ENCODE measurements around the gene SCO2. TPM values are rescaled to one million over a fixed set of nuclear protein-coding genes. Genes with fewer than 3 reads are reported as not detected.

Gene SCO2
- total and polyA plus RNA-seq, 2 of the 13 experiments (the other 11 are each of a cell fraction or from before 2014, with no cell fraction given) = 0.32 to 3.7 TPM

DNA sequence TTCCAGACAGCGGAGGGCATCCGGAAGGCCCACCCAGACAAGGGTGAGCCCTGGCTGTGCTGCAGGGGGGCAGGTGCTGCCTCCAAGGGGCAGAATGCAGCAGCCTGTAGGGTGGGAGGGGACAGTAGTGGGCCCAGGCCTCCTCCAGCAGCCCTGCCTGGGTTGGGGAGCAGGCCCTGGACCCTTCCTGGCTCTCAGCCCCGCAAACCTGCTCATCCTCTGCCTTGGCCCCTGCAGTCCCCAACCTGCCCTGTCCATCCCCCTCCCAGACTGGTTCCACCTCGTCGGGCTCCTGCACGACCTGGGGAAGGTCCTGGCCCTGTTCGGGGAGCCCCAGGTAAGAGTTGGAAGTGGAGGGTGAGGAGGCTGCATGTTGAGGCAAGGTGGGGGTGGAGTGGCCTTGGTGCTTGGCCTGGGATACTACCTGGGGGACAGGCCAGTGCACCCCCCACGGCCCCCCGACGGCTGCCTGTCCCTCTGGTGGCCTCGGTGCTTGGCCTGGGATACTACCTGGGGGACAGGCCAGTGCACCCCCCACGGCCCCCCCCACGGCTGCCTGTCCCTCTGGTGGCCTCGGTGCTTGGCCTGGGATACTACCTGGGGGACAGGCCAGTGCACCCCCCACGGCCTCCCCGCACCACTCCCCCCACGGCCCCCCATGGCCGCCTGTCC, 37.3 kb downstream of the SCO2 start:
- 72% methylated on average over 8 of the region's 18 CpGs for WGBS (ENCODE audit: low lambda C conversion rate)
- intact Hi-C loops (cut with micrococcal nuclease; ENCODE audit: unreplicated experiment) = no loop called here
- no peak for TF ChIP-seq ZNF33A (CRISPR knock-in tag; IDR thresholded peaks at IDR 0.05; ENCODE audit: borderline replicate concordance)
- TF ChIP-seq HCFC1 (IDR thresholded peaks at IDR 0.05; ENCODE audit: low read depth, low read length) = no peak
- TF ChIP-seq, protein P1, sequence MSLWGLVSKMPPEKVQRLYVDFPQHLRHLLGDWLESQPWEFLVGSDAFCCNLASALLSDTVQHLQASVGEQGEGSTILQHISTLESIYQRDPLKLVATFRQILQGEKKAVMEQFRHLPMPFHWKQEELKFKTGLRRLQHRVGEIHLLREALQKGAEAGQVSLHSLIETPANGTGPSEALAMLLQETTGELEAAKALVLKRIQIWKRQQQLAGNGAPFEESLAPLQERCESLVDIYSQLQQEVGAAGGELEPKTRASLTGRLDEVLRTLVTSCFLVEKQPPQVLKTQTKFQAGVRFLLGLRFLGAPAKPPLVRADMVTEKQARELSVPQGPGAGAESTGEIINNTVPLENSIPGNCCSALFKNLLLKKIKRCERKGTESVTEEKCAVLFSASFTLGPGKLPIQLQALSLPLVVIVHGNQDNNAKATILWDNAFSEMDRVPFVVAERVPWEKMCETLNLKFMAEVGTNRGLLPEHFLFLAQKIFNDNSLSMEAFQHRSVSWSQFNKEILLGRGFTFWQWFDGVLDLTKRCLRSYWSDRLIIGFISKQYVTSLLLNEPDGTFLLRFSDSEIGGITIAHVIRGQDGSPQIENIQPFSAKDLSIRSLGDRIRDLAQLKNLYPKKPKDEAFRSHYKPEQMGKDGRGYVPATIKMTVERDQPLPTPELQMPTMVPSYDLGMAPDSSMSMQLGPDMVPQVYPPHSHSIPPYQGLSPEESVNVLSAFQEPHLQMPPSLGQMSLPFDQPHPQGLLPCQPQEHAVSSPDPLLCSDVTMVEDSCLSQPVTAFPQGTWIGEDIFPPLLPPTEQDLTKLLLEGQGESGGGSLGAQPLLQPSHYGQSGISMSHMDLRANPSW (CRISPR knock-in tag; IDR thresholded peaks at IDR 0.05; ENCODE audit: borderline replicate concordance) = no peak
- no peak for TF ChIP-seq FUBP1 (CRISPR knock-in tag; IDR thresholded peaks at IDR 0.05; ENCODE audit: borderline replicate concordance)
- TF ChIP-seq TCF12 (IDR thresholded peaks at IDR 0.05) = no peak
- no peak for TF ChIP-seq TCF12 (CRISPR knock-in tag; IDR thresholded peaks at IDR 0.05)
- no peak for TF ChIP-seq ZNF761 (CRISPR knock-in tag; conservative IDR thresholded peaks at IDR 0.05)
- no peak for TF ChIP-seq NFKBIZ (CRISPR knock-in tag; IDR thresholded peaks at IDR 0.05)
- no peak for TF ChIP-seq IKZF1 (IDR thresholded peaks at IDR 0.05)
- no peak for TF ChIP-seq TOE1 (CRISPR knock-in tag; IDR thresholded peaks at IDR 0.05)
- TF ChIP-seq, protein P2, sequence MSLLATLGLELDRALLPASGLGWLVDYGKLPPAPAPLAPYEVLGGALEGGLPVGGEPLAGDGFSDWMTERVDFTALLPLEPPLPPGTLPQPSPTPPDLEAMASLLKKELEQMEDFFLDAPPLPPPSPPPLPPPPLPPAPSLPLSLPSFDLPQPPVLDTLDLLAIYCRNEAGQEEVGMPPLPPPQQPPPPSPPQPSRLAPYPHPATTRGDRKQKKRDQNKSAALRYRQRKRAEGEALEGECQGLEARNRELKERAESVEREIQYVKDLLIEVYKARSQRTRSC (CRISPR knock-in tag; IDR thresholded peaks at IDR 0.05; ENCODE audit: low read depth) = no peak
- TF ChIP-seq MED13 (CRISPR knock-in tag; IDR thresholded peaks at IDR 0.05) = no peak
- TF ChIP-seq BRF2 (CRISPR knock-in tag; IDR thresholded peaks at IDR 0.05) = no peak
- no peak for TF ChIP-seq ZFP82 (CRISPR knock-in tag; IDR thresholded peaks at IDR 0.05; ENCODE audit: borderline replicate concordance)
- no peak for TF ChIP-seq SRSF1 (optimal IDR thresholded peaks at IDR 0.05; ENCODE audit: low read depth, low read length)

More for the DNA sequence above, 37.3 kb downstream of the SCO2 start:
- CTCF ChIA-PET (ENCODE audit: low intra/inter-chr PET ratio, low total read pairs) = no interaction called here
- ATAC-seq (no peak), FAIRE-seq (no peak), DNase-seq (ENCODE audit: low spot score) (no peak)
- H3K27me3 ChIP-seq (ENCODE audit: control insufficient read depth in 1 of 2, insufficient read depth in 2 of 2, low read length in 2 of 2) = no peaks in the 10 kb centered on the region
- H3K36me3 ChIP-seq (replicated peaks in 1 of 2; ENCODE audit: control insufficient read depth in 1 of 2, insufficient read depth in 2 of 2, low read length in 2 of 2) = no peaks in the 10 kb centered on the region
- no peaks in the 10 kb centered on the region for H3K79me2 ChIP-seq (ENCODE audit: insufficient read depth, low read length)
- no TSS peak for BruUV-seq (replicated peaks)
- POLR2A ChIA-PET = interaction anchor here (1.5 kb wide), 1 partner anchor 10 kb away, joined by 5 read pairs; no protein-coding TSS in a partner anchor
- H3K4me2 ChIP-seq (ENCODE audit: low read depth, low read length) = no peak overlapping the region
- no peaks in the 10 kb centered on the region for H3K9me3 ChIP-seq (ENCODE audit: low read length)
- H3K9ac ChIP-seq (ENCODE audit: insufficient read depth, low read depth, low read length) = no peak overlapping the region
- no peak overlapping the region for H2AFZ ChIP-seq (ENCODE audit: low read length)
- peaks cover 49% of the 10 kb centered on the region for H3K4me1 ChIP-seq (ENCODE audit: insufficient read depth, low read length)
- H3K27ac ChIP-seq (ENCODE audit: extremely low read length, insufficient read depth, low read length) = no peak overlapping the region
- in situ Hi-C loops (cut with HindIII; ENCODE audit: extremely low pct_ligation_motif_present, low pct_unique_long_range_greater_than_20kb) = no loop called here
- H3K4me3 ChIP-seq (replicated peaks in 1 of 3; ENCODE audit: insufficient read depth in 1 of 3, low read depth in 2 of 3, low read length in 3 of 3) = peak overlapping the region in 1 of 3 experiments; percentile 64; a peak in 1 of 6 replicates
- no peaks in the 10 kb centered on the region; the same call in 1 of the 2 replicates for H4K20me1 ChIP-seq (ENCODE audit: insufficient read depth, low read length)

Measured in HepG2 (cell line).